Glomerular visceral epithelial cell (primary cell): ENCODE data around the gene SKI.
A peak's percentile ranks its signal among the peaks of the same experiment; 100 is the strongest.

ENCODE experiments used
- DNase-seq: peaks from one replicate; pipeline ENCODE4 v3.0.0-alpha.2; 2016; ENCODE audit errors: extremely low spot score

SKI gene

DNA sequence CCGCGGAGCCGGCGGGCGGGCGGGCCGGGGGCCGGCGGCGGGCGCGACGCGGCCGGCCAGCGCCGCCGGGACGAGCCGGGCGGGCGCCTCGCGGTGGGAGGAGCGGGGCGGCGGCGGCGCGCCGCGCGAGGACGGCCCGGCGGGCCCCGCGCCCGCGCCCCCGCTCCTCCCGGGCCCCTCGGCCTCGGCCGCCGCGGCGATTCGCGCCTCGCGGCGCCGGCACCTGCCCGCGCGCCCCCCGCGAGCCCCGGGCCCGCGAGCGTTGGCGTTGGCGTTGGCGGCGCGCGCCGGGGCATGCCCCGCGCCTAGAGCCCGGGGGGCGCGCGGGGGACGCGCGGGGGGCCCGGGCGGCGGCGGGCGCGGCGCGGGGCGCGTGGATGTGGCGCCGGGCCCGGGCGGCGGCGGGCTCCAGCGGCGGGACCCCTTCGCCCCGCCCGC lies at the start of gene SKI:
Gene SKI, plus strand, starts transcription at position 163 of the 438 bp plus-strand sequence. CDS start 448 bp downstream, outside the sequence.
- DNase-seq: no peak

DNA sequence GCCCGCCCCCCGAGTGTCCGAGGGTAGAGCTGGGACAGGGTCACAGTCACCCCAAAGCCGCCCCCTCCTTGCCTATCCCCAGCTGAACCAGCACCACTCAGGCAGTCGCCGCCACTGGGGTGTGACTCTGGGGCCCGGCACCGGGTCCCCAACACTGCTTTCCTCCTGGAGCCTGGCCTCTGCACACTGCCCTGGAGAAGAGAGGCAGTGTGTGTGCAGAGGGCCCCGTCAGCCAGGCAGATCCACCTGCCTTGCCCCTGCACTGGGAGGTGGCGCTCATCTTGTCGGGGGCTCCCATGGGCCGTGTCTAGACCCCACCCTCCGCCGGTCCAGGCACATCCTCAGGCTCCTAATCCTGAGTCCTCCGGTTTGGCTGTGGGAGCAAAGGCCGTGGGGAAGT lies 49.2 kb upstream of the SKI start:
- DNase-seq: no peak

DNA sequence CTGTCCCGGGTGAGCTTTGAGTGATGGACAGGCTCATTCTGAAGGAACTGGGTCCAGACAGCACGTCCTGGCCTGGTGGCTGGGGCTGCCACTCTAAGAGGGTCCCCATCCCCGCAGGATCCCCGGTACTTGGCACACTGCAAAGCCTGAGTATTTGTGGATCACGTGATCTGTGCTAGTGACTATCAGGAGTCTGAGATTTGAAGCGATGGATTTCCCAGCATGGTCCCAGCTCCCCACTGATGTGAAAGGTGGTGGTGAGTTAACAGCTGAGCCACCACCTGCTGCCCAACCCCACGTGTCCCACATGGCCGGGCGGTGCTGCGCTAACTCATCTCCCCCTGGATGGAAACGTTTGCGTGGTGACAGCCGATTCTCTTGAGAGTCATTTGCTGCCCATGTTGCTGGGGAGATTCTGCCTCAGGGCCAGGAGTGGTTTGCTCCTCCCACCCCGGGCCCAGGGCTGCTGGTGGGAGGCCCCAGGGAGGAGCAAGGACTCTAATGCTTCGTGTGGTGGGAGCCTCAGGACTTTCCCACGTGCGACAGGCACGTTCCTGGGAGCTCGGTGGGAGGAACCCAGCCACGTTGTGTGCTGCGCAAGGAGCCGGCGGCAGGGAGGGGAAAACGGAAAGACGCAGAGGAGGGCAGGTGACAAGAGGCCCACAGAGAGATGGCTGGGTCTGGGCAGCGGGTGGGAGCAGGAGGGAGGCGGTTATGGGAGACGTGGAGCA lies 48.7 kb upstream of the SKI start:
- no peak for DNase-seq

DNA sequence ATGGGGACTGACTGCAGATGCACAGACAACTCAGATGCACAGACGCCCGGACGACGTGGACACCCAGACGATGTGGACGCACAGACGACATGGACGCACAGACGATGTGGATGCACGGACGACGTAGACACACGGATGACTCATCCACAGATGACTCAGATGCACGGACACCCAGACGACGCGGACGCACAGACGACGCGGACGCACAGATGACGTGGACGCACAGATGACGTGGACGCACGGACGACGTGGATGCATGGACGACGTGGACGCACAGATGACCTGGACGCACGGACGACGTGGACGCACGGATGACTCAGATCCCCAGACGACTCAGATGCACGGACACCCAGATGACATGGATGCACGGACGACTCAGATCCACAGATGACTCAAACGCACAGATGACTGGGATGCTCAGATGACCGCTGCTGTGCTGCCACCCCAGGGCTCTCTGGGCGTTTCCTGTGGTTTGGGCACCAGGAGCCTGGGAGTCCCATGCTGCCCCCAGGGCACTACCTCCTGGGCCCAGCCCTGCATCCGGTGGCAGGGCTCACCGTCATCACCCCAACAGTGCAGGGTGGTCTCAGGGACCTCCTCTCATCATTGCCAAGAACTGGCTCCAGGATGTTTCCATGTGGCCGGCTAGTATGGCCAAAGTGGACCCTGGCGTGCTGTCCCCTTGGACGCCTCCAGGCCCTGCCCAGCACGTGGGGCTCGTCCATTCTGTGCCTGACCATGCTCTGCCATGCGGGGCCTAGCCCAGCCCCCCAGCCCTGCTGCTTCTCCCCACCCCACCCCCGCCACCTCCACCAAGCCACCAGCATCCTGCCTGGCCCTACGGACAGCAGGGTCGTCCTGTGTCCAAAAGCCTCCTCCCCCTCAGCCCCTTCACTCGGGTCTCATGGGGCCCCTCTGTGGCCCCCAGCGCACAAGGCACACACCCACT lies 47.5 kb upstream of the SKI start:
- peak; percentile 17 for DNase-seq

DNA sequence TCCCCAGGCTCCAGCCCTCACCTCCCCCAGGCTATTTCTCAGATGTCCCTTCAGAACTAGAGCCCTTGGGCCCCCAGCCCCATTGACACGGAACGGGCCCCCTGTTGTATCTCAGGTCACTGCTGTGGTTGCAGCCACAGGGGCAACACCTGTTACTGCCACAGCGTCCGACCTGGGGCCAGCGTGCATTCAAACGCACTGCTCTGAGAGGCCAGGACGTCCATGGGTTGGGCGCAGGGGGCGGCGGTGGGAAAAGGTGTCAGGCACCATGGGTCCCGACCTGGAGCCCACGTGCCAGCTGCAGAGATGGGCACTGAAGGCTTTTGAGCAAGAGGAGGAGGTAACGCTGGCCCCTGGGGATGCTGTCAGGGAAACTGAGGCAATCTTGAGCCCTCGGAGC lies 46.8 kb upstream of the SKI start:
- DNase-seq: no peak

DNA sequence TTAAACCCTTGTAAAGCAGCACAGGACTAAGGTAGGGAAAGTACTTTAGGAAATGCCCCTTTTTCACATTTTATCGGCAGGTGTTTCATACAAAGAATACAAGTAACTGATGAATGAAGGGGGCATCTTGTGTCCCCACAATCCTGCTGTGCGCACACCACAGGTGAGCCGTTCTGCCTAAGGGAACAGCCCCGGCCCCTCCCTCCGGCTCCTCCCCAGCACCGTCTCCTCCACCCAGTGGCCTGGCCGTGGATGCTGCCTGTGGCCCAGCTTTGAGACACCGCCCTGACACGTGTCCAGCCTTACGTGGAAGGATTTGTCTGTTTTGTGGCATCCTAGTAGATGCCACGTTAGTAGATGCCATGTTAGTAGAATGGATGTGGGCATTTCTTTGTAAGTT lies 46.4 kb upstream of the SKI start:
- DNase-seq: no peak

DNA sequence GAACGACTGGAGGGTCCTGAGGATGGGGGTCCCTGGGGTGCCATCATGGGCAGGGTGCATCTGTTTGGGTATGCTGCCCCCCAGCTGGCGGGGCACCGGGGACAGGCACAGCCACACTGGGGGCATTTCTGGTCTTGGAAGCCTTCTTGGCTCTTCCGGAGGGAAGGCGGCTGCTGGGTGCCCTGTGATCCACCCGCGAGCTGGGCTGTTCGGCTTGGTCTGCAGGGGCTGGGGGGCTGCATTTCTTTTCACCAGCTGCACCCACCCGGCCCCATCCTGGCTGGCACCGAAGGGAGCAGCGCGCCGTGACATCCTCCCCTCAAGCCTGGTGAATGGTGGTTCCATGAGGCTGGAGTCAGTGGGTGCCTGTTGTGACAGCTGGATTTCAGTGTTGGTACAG lies 45.7 kb upstream of the SKI start:
- DNase-seq: no peak

DNA sequence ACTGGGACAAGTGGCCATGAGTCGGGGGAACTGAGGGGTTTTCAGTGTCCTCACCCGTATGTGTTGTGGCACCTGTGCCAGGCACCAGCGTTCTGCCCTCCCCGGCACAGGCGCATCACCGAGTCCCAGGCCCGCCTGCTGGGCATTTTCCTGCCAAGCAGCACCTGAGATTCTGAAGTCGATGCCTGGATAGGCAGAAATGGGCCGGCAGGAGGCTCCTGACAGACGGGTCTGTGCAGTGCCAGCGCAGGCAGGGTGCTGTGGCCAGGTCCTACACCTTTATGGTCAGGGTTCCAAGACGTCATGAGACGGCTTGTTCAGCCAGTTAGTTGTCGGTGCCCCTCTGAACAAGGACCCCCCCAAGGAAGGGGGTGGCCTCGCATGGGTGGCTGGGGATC lies 44.2 kb upstream of the SKI start:
- DNase-seq: no peak

DNA sequence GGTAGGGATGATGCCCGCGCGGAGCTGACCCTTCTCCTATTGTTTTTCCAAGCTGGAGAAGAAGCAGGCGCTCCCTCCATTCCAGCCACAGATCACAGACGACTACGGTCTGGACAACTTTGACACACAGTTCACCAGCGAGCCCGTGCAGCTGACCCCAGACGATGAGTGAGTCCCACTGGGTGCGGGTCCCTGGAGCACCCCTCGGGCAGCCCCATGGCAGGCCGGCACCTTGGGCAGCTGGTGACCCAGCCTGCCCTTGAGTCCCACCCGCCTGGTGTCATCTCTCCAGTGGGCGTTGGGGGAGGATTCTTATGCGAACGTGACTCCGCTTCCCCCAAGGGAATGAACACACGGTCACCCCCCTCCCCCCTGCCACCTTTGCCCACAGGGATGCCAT lies 43.6 kb upstream of the SKI start:
- no peak for DNase-seq

DNA sequence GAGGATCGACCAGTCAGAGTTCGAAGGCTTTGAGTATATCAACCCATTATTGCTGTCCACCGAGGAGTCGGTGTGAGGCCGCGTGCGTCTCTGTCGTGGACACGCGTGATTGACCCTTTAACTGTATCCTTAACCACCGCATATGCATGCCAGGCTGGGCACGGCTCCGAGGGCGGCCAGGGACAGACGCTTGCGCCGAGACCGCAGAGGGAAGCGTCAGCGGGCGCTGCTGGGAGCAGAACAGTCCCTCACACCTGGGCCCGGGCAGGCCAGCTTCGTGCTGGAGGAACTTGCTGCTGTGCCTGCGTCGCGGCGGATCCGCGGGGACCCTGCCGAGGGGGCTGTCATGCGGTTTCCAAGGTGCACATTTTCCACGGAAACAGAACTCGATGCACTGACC lies 43.2 kb upstream of the SKI start:
- no peak for DNase-seq

DNA sequence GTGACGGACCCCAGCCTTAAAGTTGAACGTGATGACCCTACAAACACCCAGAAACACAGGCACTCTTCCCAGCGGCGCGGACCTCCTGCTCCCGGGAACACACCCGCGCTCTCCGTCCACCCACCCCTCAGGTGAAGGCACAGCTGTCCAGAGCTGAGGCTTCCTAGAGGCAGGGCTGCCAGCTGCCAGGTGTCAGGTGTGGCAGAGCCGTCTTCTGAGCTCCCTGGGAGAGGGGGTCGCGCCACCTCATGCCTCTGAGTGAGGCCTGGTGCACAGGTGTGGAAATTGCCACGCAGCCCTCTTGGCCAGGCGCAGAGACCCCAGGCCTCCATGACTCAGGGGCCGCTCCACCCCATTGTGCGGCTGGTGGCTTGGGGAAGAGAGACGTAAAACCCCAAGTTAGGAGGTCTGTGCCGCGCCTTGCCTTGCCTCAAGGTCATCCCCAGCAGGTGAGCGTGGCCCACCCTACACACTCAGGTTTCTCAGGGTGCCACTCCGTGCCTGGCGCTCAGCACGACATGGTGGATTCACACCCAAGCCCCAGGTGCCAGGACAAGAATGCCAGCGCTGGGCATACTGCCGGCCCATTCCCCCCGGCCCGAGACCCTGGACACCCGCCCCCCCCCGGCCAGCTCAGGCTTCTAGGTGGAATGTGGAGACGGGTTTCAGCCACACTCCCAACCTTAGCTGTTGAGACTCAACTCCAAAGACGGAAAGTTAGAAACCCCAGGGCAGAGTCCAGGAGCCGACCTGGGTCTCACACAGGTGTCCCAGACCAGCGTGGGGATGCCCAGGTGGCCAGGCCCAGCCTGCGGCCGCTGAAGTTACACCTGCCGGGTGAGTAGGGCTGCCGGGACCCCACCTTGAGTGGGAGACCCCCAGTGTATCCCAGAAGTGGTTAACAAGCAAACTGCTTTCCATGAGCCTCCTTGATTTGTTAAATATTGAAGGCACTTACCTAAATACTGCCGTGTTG lies 42.0 kb upstream of the SKI start:
- no peak for DNase-seq

DNA sequence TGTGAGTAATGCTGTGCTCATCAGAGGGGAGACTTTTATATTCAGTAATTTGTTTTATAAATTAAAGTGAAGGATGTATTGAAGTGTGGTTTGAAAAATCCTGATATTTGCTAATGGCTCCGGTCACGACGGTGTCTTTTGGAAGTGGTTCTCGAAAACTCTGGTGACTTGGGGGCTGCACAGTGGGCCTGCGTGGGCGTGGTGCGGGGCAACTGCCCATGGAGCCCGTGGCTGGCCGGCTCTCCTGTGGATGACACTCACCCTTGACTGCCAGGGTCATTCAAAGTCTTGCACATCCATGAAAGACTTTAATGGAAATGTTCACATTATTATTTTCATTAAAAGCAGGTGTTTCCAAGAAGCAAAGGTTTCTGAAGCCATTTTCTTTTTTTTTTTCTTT lies 41.2 kb upstream of the SKI start:
- no peak for DNase-seq

DNA sequence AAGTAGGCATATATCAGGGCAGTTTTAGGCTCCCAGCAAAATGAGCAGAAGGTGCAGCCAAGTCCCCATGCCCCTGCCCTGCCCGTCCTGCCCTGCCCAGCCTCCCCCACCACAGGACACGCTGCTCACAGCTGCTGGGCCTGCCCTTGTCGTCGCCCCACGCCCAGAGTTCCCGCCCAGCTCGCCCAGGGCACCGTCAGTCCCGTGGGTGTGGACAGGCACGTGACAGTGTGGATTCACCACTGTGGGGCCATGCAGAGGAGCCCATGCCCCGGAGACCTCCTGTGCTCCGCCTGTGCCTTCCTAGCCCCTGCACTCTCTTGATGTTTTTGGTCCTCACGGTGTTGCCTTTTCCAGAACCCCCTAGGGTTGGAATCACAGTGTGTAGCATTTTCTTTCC lies 40.5 kb upstream of the SKI start:
- no peak for DNase-seq

DNA sequence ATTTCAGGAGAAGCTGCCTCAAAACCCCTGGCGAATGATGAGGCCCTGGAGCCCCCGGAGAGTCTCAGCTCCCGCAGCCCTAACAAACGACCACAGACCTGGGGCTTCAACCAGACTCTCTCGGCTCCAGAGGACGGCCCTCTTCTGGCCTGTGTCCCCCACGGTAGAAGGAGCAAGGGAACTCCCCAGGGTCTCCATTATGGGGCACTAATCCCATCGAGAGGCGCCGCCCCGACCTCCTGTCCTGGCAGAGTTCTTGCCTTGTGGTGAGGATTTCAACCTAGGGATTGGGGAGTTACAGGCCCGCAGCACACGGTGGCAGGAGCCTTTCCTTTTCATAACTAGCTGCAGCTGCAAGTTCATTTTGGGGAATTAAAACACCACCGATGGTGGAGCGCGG lies 39.8 kb upstream of the SKI start:
- DNase-seq: no peak

DNA sequence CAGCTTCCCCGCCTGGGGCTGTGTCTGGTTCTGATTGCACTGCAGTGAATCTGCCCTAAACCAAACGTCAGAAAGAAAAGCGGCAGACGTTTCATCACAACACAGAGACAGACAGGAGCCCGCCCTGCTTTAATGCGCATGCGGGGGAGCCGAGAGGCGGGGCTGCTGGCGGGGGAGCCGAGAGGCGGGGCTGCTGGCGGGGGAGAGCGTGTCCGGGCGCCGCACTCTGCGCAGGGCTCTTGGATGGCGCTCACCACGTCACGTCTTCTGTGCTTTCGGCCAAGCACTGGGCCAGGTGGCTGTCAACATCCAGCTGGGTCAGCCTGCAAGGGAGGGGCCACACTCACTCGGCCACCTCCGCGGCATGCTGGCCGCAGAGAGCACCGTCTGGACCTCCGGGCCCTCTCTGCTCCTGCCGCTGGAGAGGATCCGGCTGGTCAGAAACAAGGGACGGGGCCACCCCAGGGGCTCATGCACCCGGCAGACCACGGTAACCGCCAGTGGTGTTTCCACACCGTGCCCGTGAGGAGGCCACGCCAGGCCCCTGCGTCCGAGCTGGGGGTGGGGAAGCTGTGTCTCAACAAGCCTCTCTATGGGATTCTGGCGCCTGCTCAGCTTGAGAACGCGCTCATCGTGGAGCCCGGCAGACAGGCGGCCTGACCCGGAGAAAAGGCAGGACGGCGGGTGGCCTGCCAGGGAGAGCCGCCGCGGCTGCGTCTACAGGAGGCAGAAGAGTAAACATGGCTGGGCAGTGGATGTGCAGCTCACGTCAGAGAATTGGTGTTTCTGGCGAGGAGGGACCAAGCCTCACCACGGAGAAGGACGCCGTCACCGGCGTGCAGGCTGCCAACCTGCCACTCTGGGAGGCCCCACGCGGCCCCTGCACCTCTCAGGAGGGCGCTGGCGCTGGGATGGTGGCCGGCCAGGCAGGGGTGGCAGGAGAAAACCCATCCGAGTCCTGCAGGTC lies 38.4 kb upstream of the SKI start:
- DNase-seq: peak; percentile 97

DNA sequence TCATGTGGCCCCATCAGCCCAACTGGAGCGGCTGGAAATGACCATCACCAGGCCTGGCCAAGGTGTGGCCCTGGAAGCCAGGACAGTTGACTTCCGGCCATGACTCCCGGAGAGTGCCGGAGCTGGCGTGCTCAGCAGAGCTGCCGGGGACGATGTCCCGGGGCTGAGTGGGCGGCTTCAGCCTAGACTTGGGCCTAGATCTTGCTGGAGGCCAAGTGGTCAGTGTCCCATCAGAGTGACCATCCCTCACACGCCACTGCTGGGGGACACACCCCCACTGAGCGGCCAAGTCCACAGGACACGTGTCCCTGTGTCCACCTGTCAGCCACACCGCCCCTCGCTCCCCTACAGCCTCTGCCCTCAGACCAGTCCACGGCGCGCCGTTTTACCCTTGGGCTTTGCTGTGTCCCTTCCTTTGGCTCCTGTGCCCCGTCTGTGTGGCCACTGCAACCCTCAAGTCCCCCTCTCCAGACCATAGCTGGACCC lies 37.6 kb upstream of the SKI start:
- DNase-seq: no peak

DNA sequence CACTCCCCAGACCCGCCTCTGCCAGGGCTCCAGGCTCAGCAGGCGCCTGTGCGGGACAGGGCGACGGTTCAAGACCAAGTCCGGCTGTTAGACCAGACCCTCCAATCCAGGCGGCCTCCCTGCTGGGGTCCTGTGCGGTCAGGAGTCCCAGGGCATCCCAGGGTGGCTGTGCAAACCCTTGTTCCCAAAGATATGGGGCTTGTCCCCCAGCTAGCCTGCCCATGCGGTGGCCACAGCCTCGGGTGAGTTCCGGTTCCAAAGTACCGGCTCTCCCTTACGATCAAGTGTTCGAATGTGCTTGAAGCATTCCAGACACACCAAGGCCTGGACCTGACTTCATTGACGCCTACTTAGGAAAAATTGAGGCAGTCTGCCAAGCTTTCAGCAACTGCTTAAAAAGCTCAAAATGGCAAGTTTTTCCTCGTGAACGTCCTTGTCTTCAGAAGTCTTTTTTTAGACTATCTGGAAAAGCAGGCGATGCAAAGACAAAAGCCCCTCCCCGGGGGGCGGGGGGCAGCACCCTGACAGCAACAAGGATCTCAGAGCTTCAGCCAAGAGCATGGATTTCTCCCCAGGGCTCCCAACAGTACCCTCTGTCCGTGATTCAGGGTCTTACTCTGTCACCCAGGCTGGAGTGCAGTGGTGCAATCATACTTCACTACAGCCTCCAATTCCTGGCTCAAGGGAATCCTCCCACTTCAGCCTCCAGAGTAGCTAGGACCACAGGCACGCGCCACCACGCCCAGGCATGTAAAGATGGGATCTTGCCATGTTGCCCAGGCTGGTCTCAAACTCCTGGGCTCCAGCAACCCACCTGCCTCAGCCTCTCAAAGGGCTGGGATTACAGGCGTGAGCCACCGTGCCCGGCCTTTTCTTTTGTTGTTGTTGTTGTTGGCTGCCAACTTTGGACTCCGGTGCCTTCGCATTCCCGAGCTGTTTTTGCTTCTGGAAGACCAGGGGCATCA lies 35.8 kb upstream of the SKI start:
- DNase-seq: no peak

DNA sequence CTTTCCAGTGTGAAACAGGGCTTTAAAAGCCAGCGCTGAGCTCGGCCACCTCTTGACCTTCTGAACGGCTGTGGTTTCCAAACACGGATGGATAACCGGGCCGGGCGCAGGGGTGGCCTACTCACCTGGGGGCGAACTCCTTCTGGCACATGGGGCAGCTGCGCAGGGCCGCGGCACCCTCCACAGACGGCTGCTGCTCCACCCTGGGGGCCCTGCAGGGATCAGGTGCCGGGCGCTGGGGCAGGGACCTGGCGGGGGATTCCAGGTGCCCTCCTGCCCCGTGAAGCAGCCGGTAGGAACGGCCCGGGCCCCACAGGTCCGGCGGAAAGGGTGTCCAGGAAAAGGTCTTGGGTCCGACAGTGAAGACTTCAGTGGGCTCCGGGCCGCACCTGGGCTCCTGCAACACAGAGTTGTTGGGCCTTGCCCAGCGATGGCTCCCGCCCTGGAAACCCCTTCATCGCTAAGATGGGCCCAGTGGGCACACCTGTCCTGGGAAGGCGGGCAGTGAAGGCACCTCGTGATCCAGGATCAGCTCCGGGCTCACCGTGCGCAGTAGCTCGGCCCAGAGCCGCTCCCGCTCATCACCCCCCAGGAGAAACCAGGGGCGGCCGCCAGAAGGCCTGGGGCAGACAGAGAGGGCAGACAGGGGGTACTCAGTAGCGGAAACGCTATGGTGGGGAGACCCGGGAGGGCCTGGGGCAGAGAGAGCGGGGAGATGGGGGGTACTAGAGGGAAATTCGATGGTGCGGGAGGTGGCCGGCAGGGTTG lies 34.4 kb upstream of the SKI start:
- peak; percentile 31 for DNase-seq
